ENCODE measurements around the gene HOXD3. TPM values are rescaled to one million over a fixed set of nuclear protein-coding genes. Genes with fewer than 3 reads are reported as not detected.

The HOXD3 gene
- total and polyA plus RNA-seq, 2 experiments from 2014 or later, result not detected

DNA sequence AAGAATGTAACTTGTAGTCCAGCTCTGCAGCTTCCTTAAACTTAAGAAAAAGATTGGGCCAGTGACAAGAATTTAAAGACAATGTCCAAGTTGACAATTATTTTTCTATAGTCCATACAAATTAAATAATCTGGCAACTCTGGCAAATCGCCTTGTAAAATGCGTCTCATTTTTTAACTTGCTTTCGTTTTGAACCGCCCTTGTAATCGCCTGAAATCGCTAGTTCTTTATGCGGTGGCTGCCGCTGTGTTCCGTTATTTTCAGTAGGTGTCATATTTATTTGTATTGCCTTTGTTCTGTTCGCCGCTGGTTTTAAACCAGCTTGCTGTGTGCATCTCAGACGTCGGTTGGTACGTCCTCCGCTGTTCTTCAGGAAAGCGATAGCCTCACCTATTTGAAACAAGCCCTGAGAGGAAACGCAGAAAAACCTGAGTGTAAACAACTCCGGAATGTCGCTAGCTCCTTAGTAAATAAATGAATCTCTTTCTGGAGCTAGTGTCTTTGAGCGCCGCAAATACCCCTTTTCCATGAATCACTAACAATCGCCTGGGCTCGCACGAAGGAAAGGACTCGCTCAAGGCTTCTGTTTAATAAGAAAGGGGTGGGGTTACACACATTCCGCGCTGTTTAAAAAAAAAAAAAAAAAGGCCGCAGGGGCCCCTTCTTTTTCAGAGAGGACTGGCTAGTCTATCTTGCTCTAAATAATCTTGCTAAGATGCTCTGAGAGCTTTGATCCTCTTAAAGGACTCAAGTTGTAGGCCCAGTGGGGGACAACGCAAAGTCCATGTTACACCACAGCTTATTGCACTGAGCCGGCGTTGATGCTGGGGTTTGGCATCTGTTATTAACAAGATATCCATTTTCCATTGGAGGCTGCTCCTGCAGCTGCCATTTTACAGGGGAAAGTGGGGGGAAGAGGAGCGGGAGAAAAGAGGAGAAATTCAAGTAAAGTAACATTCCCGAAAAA lies 24.6 kb upstream of the HOXD3 start:
- 0 out of 2 replicates have a peak overlapping the region, but pooled peaks have one; percentile 3 for H3K4me2 ChIP-seq
- H3K4me3 ChIP-seq, result no peak overlapping the region
- Mint-ChIP-seq H3K27me3 (ENCODE audit: insufficient read depth, low read depth, poor library complexity) (peaks cover 95% of the 10 kb centered on the region), H3K36me3 (ENCODE audit: low read depth) (no peaks in the 10 kb centered on the region; the same call in 2 of the 3 replicates), H3K4me1 (peaks cover 34% of the 10 kb centered on the region), H3K27ac (no peak overlapping the region), H3K4me3 (no peak overlapping the region), H3K9me3 (peaks cover 5% of the 10 kb centered on the region; the same call in 1 of the 3 replicates)
- H3K36me3 ChIP-seq (ENCODE audit: insufficient read depth), result no peaks in the 10 kb centered on the region
- DNase-seq (ENCODE audit: low spot score) (no peak), ATAC-seq (no peak)
- peaks cover 100% of the 10 kb centered on the region for H3K27me3 ChIP-seq (ENCODE audit: insufficient read depth)
- no peaks in the 10 kb centered on the region for H3K79me2 ChIP-seq (replicated peaks; ENCODE audit: insufficient read depth)
- H4K20me1 ChIP-seq (replicated peaks; ENCODE audit: insufficient read depth), result peaks cover 54% of the 10 kb centered on the region
- no peak overlapping the region for H3K27ac ChIP-seq (ENCODE audit: low read depth)
- peaks cover 44% of the 10 kb centered on the region for H3K4me1 ChIP-seq (ENCODE audit: insufficient read depth)
- peaks cover 60% of the 10 kb centered on the region for H3F3A ChIP-seq (replicated peaks; ENCODE audit: low read depth)
- H2AFZ ChIP-seq, result no peak overlapping the region
- peak; percentile 94 for TF ChIP-seq EZH2 (IDR thresholded peaks at IDR 0.05; ENCODE audit: low read depth, unreplicated experiment)
- peak; percentile 63 for TF ChIP-seq EZH2phosphoT487 (IDR thresholded peaks at IDR 0.05; ENCODE audit: unreplicated experiment)
- no peak for TF ChIP-seq ZNF114 (CRISPR knock-in tag; IDR thresholded peaks at IDR 0.05)
- no peaks in the 10 kb centered on the region for H3K9me2 ChIP-seq (ENCODE audit: insufficient read depth)

DNA sequence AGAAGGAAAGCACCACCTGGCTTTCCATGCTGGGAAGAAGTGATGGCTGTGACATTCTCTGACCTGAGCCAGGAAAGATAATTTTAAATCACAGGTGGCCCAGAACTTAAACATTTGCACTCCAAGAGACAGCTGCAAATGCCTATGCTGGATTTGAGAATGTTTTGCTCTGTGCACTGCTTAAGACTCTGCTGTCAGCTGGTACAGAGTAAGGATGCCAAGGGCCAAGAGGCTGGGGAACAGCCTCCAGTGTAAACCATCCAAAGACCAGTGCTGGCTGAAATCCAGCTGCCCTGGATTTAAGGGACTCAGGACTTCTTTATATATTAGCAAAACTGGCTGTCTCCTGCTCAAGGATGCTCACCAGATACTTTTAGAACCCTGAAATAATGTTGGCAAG lies 23.7 kb upstream of the HOXD3 start:
- Histone ChIP-seq H4K20me1 (replicated peaks; ENCODE audit: insufficient read depth) (peaks cover 63% of the 10 kb centered on the region), H3K36me3 (ENCODE audit: insufficient read depth) (no peaks in the 10 kb centered on the region), H2AFZ (no peak overlapping the region), H3K27me3 (ENCODE audit: insufficient read depth) (peaks cover 100% of the 10 kb centered on the region), H3K27ac (ENCODE audit: low read depth) (no peak overlapping the region), H3K9me2 (ENCODE audit: insufficient read depth) (no peaks in the 10 kb centered on the region), H3K4me1 (ENCODE audit: insufficient read depth) (peaks cover 44% of the 10 kb centered on the region), H3K79me2 (replicated peaks; ENCODE audit: insufficient read depth) (no peaks in the 10 kb centered on the region), H3F3A (replicated peaks; ENCODE audit: low read depth) (peaks cover 61% of the 10 kb centered on the region), H3K4me2 (no peak overlapping the region), H3K4me3 (no peak overlapping the region)
- peaks cover 28% of the 10 kb centered on the region for H3K4me1 Mint-ChIP-seq
- ATAC-seq (no peak), DNase-seq (ENCODE audit: low spot score) (no peak)
- peaks cover 95% of the 10 kb centered on the region for H3K27me3 Mint-ChIP-seq (ENCODE audit: insufficient read depth, low read depth, poor library complexity)
- H3K4me3 Mint-ChIP-seq, result no peak overlapping the region
- no peaks in the 10 kb centered on the region; the same call in 2 of the 3 replicates for H3K36me3 Mint-ChIP-seq (ENCODE audit: low read depth)
- H3K27ac Mint-ChIP-seq, result no peak overlapping the region
- peaks cover 5% of the 10 kb centered on the region; the same call in 1 of the 3 replicates for H3K9me3 Mint-ChIP-seq
- TF ChIP-seq ZNF331 (CRISPR knock-in tag; IDR thresholded peaks at IDR 0.05; ENCODE audit: low read depth), result no peak
- TF ChIP-seq, protein P1, sequence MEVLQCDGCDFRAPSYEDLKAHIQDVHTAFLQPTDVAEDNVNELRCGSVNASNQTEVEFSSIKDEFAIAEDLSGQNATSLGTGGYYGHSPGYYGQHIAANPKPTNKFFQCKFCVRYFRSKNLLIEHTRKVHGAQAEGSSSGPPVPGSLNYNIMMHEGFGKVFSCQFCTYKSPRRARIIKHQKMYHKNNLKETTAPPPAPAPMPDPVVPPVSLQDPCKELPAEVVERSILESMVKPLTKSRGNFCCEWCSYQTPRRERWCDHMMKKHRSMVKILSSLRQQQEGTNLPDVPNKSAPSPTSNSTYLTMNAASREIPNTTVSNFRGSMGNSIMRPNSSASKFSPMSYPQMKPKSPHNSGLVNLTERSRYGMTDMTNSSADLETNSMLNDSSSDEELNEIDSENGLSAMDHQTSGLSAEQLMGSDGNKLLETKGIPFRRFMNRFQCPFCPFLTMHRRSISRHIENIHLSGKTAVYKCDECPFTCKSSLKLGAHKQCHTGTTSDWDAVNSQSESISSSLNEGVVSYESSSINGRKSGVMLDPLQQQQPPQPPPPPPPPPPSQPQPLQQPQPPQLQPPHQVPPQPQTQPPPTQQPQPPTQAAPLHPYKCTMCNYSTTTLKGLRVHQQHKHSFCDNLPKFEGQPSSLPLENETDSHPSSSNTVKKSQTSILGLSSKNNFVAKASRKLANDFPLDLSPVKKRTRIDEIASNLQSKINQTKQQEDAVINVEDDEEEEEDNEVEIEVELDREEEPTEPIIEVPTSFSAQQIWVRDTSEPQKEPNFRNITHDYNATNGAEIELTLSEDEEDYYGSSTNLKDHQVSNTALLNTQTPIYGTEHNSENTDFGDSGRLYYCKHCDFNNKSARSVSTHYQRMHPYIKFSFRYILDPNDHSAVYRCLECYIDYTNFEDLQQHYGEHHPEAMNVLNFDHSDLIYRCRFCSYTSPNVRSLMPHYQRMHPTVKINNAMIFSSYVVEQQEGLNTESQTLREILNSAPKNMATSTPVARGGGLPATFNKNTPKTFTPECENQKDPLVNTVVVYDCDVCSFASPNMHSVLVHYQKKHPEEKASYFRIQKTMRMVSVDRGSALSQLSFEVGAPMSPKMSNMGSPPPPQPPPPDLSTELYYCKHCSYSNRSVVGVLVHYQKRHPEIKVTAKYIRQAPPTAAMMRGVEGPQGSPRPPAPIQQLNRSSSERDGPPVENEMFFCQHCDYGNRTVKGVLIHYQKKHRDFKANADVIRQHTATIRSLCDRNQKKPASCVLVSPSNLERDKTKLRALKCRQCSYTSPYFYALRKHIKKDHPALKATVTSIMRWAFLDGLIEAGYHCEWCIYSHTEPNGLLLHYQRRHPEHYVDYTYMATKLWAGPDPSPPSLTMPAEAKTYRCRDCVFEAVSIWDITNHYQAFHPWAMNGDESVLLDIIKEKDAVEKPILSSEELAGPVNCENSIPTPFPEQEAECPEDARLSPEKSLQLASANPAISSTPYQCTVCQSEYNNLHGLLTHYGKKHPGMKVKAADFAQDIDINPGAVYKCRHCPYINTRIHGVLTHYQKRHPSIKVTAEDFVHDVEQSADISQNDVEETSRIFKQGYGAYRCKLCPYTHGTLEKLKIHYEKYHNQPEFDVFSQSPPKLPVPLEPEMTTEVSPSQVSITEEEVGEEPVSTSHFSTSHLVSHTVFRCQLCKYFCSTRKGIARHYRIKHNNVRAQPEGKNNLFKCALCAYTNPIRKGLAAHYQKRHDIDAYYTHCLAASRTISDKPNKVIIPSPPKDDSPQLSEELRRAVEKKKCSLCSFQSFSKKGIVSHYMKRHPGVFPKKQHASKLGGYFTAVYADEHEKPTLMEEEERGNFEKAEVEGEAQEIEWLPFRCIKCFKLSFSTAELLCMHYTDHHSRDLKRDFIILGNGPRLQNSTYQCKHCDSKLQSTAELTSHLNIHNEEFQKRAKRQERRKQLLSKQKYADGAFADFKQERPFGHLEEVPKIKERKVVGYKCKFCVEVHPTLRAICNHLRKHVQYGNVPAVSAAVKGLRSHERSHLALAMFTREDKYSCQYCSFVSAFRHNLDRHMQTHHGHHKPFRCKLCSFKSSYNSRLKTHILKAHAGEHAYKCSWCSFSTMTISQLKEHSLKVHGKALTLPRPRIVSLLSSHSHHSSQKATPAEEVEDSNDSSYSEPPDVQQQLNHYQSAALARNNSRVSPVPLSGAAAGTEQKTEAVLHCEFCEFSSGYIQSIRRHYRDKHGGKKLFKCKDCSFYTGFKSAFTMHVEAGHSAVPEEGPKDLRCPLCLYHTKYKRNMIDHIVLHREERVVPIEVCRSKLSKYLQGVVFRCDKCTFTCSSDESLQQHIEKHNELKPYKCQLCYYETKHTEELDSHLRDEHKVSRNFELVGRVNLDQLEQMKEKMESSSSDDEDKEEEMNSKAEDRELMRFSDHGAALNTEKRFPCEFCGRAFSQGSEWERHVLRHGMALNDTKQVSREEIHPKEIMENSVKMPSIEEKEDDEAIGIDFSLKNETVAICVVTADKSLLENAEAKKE (CRISPR knock-in tag; IDR thresholded peaks at IDR 0.05), result no peak
- TF ChIP-seq, protein P2, sequence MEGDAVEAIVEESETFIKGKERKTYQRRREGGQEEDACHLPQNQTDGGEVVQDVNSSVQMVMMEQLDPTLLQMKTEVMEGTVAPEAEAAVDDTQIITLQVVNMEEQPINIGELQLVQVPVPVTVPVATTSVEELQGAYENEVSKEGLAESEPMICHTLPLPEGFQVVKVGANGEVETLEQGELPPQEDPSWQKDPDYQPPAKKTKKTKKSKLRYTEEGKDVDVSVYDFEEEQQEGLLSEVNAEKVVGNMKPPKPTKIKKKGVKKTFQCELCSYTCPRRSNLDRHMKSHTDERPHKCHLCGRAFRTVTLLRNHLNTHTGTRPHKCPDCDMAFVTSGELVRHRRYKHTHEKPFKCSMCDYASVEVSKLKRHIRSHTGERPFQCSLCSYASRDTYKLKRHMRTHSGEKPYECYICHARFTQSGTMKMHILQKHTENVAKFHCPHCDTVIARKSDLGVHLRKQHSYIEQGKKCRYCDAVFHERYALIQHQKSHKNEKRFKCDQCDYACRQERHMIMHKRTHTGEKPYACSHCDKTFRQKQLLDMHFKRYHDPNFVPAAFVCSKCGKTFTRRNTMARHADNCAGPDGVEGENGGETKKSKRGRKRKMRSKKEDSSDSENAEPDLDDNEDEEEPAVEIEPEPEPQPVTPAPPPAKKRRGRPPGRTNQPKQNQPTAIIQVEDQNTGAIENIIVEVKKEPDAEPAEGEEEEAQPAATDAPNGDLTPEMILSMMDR (conservative IDR thresholded peaks at IDR 0.05; ENCODE audit: low read depth in 2 of 2), result no peak
- TF ChIP-seq JUNB (IDR thresholded peaks at IDR 0.05; ENCODE audit: unreplicated experiment), result no peak
- no peak for TF ChIP-seq NANOG (IDR thresholded peaks at IDR 0.05; ENCODE audit: borderline replicate concordance)
- TF ChIP-seq STAT1 (IDR thresholded peaks at IDR 0.05; ENCODE audit: unreplicated experiment), result no peak
- TF ChIP-seq, protein P3, sequence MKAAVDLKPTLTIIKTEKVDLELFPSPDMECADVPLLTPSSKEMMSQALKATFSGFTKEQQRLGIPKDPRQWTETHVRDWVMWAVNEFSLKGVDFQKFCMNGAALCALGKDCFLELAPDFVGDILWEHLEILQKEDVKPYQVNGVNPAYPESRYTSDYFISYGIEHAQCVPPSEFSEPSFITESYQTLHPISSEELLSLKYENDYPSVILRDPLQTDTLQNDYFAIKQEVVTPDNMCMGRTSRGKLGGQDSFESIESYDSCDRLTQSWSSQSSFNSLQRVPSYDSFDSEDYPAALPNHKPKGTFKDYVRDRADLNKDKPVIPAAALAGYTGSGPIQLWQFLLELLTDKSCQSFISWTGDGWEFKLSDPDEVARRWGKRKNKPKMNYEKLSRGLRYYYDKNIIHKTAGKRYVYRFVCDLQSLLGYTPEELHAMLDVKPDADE (IDR thresholded peaks at IDR 0.05), result no peak
- no peak for TF ChIP-seq CREB1 (CRISPR knock-in tag; IDR thresholded peaks at IDR 0.05; ENCODE audit: low read depth)
